ENCODE data around the gene CELF2.

Gene CELF2

DNA sequence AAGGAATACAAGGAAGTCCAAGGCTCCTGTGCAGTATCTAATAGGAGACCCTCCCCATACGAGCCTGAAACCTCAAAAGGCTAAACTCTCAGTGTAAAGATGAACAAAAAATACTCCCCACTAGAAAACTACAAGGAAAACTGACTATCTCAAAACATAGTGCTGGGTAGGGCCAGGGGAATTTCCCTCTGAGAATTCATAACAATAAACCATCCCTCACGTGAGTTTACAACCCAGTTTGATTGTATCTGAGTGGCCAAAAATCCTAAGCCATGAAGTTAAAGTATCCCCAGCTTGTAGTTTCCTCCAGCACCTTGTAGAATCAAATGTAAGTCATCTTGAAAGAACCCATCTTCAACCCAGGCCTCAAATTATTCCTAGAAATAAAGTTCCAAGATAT, 293.4 kb downstream of the CELF2 start:
- no peak for DNase-seq

DNA sequence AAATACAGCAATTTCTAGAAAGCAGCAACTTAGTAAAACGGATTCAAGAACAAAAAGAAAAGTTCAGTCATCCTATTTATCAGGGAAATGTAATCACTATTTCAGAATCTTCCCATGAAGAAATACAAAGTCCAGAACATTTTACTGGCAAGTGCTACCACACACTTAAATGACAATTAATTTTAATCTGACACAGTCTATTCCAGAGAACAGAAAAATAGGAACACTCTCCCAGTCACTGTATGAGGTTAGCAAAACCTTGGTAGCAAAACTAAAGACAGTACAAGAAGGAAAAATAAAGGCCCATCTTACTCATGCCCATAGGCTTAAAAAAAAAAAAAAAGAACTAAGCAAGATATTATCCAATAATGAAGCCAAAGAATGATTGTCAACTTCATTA, 295.8 kb downstream of the CELF2 start:
- DNase-seq = no peak

DNA sequence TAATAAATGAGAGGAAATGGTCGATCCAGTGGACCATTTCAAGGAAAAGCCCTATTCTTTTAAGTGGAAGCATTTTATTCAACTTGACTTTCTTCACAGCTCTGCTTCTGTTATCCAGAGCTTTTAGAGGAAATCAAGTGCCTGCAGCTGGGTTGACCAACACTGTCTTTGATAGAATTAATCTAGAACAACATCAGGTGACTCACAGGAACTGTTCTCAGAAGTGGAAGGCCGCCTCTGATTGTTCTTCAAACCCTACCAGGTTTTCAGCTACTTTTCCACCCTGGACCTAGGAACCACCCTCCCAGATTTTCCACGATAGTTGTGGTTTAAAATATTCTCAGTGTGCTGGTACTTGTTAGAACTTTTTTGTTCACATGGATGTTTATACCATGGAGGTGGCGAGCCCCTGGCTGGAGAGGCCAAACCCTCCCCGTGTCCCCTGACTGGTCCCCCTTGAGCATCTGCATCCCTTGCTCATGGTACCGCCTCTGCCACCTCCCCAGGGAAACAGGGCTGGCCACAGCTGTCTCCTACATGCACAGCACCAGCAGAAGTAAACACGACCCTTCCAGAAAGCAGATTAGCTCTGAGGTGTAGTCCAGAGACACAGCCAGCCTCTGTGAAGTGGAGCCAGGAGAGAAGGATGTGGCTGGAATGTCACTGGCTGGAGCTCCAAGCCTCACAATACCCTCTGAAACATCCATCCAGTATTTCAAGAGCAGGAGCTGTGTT, 300.4 kb downstream of the CELF2 start:
- no peak for DNase-seq

GRCh38 chr10:11318826-11319598, 301.3 kb downstream of the CELF2 start:
- DNase-seq = no peak

GRCh38 chr10:11319990-11320602, 302.4 kb downstream of the CELF2 start:
- DNase-seq = no peak

GRCh38 chr10:11320809-11321520, 303.3 kb downstream of the CELF2 start:
- no peak for DNase-seq

DNA sequence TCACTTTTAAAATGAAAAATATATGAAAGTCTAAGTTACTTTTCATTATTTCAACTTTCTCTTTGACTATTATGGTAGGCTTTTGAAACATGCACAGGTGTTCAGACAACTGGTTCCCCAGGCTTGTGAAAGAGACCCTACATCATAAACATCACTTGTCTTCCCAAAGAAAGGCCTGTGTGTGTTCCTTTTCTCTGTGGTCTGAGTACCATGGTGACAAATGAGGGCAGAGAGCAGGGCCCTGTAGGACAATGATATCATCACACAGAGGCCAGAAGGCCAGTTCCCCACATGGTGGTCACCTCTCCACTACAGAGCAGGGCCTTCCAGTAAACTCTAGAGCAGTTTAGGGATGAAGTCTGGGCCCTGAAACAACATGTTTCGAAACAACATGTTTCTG, 305.0 kb downstream of the CELF2 start:
- DNase-seq = no peak

- no peak for DNase-seq
Measured at GRCh38 chr10:11324761-11325321, 307.2 kb downstream of the CELF2 start.

- DNase-seq = no peak
Measured at GRCh38 chr10:11325817-11326216, 308.1 kb downstream of the CELF2 start.

GRCh38 chr10:11326241-11326640, 308.6 kb downstream of the CELF2 start:
- DNase-seq = no peak

DNA sequence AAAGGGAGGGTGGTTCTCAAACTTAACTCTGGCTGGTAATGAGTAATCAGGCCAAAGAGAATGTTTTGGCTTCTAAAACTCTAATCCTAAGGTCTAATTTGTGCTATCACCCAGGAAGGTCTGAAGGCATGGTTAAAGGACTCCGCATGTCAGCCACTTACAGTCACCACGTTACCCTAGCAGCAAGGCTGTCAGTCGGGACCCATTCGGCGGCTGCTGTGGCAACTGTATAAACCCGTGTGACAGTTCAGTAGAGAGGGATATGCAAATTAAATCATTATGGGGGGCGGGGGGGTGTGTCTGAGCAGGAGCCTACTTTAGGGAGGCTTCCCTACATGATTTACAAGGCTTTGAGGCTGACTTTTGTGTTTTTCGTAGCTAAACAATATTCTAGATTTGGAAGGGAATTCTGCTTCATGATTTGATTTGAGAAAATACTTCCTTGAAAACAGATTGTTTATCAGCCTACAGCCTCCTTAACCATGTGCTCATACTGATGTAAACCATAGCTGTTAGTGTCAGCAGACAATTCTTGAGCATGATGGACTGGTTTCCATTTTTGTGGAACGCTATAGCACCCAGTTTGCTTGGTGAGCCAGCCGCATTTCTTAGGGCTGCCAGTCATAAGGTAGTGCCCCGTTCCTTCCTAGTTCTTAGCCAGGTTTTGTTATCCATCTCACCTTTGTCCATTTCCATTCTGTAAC, 309.4 kb downstream of the CELF2 start:
- DNase-seq = no peak

- no peak for DNase-seq
Measured at GRCh38 chr10:11328264-11329061, 310.8 kb downstream of the CELF2 start.

GRCh38 chr10:11329062-11329673, 311.5 kb downstream of the CELF2 start:
- DNase-seq = no peak

GRCh38 chr10:11330383-11331045, 312.8 kb downstream of the CELF2 start:
- no peak for DNase-seq

DNA sequence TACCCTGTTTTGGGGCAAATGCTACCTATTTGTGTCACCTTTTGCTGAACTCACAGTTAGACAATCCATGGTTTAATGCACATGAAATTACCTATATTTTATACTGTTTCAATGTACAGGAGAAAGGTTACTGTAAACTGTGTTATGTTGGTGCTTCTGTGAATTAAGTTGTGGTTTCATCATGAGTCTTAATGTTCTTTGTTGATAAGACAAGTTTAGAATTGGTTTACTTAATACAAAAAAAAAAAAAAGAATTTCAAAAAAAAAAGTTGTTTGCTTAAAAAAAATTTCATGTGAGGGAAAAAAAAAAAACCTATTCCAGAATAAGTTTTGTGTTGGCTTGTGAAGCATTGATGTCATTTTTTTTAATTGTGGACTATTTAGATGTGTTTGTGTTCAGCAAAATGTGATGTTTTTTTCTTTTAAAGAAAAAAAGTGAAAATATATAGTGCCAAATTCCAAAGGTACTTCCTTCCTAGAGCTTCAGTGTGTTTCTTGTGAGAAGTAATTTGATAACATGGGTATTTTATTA, 313.4 kb downstream of the CELF2 start:
- no peak for DNase-seq

GRCh38 chr10:11331726-11332125, 314.1 kb downstream of the CELF2 start:
- no peak for DNase-seq

DNA sequence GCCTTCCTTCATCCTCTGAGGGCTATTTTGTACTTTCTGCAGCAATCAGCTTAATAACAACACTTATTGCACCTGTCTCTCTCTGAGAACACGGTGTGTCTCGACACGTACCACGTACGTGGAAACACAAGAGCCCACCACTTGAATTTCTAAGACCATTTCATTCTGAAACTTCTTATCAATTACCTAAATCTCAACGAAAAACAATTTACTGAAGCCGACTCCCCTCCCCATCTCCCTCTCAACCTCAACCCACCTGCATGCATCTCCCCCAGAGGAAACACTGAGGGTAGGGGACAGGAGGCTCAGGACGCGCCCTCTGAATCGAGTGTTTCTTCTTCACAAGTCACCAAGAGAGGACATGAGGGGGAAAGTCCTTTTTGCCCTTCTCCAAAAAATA, 315.2 kb downstream of the CELF2 start:
- DNase-seq = no peak

GRCh38 chr10:11334436-11334835, 316.8 kb downstream of the CELF2 start:
- no peak for DNase-seq

GRCh38 chr10:11335167-11335652, 317.5 kb downstream of the CELF2 start:
- no peak for DNase-seq

DNA sequence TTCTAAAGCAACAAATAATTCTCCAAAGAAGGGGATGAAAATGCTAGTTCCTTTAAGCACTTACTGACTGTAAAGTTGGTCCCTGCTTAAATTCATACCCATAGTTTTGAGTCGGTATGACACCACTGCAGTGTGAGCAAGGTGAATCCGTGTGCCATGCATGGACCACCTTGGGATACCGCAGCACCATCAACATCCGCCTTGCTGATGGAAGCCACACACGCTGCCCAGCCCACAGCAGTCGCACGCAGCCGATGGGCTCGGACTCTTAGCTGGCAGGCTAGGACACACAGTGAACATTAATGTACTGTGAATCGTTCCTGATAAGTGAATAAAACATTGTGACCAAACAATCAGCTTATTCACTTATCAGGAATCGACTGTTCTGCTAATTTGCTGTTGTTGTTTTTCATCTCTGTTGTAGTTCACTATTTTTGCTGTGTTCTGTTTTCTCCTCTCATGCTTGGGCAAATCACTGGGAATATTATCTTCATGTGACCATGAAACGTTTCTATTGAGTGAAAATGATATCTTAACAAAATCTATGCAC, 318.3 kb downstream of the CELF2 start:
- DNase-seq = no peak
